ENCODE data around the gene CD84. TPM values are rescaled to one million over a fixed set of nuclear protein-coding genes. Genes with fewer than 3 reads are reported as not detected.
"Not testable (repeated sequence)": the region's sequence is repeated elsewhere in the genome, so short reads cannot be mapped to it uniquely, and the experiment has no call there.

CD84 gene, protein sequence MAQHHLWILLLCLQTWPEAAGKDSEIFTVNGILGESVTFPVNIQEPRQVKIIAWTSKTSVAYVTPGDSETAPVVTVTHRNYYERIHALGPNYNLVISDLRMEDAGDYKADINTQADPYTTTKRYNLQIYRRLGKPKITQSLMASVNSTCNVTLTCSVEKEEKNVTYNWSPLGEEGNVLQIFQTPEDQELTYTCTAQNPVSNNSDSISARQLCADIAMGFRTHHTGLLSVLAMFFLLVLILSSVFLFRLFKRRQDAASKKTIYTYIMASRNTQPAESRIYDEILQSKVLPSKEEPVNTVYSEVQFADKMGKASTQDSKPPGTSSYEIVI
- total RNA-seq, result 1 to 10 TPM in 3 of 4 donors, under 1 TPM in 1; 0.61 to 9.0 (median 2.4) TPM

DNA sequence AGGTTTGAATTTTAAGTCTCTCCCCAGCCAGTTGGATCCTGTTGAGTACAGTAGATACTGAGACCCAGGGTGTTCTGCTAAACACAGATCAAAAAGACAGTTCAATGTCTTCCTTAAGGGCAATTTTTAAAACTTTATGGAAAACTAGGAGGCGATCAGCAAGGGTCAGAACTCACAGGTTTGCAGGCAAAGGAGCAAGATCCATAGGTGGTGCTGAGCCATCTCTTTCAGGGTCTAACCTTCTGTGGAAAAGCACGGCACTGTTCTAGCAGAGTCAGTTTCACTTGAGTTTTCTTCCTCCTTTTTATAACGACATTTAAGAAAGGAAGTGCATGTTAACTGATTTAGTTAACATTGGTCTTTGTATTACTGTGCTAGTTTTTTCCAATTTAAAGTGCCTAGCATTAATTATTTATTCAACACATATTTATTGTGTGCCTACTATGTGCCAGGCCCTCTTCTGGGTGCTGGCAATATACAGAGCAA is at the start of gene CD84:
CD84 (minus strand) TSS at position 281 of the 486 bp plus-strand sequence; CDS start at position 222, 59 bp downstream.
- Histone ChIP-seq H3K27me3 (no peaks in the 10 kb centered on the region), H3K4me3 (peak within 1 kb of the TSS in 3 of 4 donors; percentile 18 to 57 (median 36)), H3K9me3 (no peaks in the 10 kb centered on the region), H3K36me3 (no peaks in the 10 kb centered on the region), H3K4me1 (no peaks in the 10 kb centered on the region), H3K27ac (peak within 1 kb of the TSS; percentile 36 to 68 (median 53))
- intact Hi-C loops (cut with DNase I), result no loop called here
- no peak for DNase-seq
- WGBS, 2 donors, result 45 to 48% methylated on average over 3 of the region's 3 CpGs
- TF ChIP-seq, protein P1, sequence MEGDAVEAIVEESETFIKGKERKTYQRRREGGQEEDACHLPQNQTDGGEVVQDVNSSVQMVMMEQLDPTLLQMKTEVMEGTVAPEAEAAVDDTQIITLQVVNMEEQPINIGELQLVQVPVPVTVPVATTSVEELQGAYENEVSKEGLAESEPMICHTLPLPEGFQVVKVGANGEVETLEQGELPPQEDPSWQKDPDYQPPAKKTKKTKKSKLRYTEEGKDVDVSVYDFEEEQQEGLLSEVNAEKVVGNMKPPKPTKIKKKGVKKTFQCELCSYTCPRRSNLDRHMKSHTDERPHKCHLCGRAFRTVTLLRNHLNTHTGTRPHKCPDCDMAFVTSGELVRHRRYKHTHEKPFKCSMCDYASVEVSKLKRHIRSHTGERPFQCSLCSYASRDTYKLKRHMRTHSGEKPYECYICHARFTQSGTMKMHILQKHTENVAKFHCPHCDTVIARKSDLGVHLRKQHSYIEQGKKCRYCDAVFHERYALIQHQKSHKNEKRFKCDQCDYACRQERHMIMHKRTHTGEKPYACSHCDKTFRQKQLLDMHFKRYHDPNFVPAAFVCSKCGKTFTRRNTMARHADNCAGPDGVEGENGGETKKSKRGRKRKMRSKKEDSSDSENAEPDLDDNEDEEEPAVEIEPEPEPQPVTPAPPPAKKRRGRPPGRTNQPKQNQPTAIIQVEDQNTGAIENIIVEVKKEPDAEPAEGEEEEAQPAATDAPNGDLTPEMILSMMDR (IDR thresholded peaks at IDR 0.05), result no peak
- TF ChIP-seq POLR2A (IDR thresholded peaks at IDR 0.05), result peak in 2 of 4 donors; percentile 15 to 56

DNA sequence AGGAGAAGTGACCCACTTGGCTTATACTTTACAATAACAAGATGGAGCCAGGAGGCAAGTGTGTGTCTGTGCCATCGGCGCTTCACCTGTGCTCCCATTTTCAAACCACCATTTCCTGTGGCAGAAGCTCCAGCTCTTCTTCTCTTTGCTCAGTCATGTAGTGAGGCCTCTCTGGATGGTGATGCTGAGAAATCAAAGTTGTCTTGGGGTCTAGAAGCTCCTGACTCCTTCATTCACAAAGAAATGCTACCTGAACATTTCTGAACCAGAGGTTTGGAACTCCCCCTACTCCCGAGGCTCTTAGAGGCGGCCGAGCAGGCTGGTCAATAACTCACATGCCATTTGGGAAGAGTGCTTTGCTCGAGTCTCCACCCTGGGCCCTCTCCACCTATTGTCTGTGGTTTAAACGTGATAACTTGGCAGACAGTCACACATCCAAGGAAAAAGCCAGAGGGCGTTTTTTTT is 49.5 kb upstream of the CD84 start:
- H3K9me3 ChIP-seq, result no peaks in the 10 kb centered on the region
- no peak overlapping the region for H3K4me3 ChIP-seq
- intact Hi-C loops (cut with DNase I), result no loop called here
- TF ChIP-seq, protein P1 (IDR thresholded peaks at IDR 0.05), result no peak
- no peak for TF ChIP-seq POLR2A (IDR thresholded peaks at IDR 0.05)
- 54 to 57% methylated on average over 8 of the region's 8 CpGs for WGBS, 2 donors
- peaks cover 0 to 23% (median 7%) of the 10 kb centered on the region in 3 donors for H3K4me1 ChIP-seq
- H3K27me3 ChIP-seq, result no peaks in the 10 kb centered on the region
- no peak for DNase-seq
- peak overlapping the region in 1 of 4 donors; percentile 25 for H3K27ac ChIP-seq
- no peaks in the 10 kb centered on the region for H3K36me3 ChIP-seq

DNA sequence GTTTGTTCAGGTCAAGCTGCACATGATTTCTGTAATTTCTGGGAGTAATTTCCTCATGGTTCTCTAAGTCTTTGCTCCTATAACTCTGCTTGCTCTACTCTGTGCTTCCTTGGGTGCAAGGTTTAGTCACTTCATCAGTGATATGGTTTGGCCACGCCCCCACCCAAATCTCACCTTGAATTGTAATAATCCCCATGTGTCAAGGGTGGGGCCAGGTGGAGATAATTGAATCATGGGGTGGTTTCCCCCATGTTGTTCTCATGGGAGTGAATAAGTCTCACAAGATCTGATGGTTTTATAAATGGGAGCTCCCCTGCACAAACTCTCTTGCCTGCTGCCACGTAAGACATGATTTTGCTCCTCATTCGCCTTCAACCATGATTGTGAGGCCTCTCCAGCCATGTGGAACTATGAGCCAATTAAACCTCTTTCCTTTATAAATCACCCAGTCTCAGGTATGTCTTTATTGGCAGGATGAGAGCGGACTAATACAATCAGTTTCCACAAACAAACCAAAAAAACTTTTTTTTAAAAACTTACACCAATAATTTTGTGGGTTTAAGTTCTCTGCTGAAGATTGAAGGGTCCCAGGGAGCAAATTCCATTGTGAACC is 48.5 kb upstream of the CD84 start:
- H3K4me3 ChIP-seq; H3K36me3 ChIP-seq; DNase-seq; H3K27ac ChIP-seq; H3K27me3 ChIP-seq; H3K9me3 ChIP-seq; intact Hi-C loops (cut with DNase I): not testable (repeated sequence)
- H3K4me1 ChIP-seq, result peaks cover 0 to 23% (median 7%) of the 10 kb centered on the region in 3 donors
- 80 to 84% methylated on average over 4 of the region's 4 CpGs for WGBS, 2 donors

DNA sequence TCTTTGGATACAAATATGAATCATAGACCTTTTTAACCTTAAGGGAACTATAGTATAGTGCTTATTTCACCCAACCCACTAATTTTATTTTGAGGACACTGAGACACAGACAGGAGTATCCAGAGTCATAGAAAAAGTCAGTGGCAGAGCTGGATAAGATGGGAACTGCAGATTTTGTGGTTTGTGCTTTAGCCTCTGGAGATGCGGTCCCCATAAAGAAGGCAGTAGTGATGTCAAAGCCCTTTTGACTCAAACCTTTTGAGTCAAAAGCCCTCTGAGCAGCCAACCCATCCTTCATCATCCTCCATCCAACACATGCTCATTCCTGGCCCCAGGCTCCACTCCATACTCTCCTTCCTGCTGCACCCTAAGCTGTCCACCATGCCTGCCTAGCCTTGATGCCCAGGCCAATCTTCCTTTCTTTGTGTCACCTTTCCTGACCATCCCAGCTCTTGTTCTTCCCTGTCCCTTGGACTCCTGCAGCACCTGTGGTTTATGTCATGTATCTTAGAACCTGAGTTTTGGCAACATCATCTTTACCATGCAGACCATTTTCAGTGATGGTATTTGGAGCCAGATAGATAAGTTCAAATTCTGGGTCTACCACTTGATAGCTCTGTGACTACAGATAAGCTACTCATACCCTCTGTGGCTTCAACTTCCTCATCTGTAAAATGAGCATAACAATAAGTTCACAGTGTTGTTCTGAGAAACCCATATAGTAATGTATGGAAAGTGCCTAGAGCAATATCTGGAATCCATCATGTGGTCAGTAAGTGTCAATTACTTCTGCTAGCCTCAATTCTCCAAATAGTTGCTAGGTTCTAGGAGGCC is 47.4 kb upstream of the CD84 start:
- Histone ChIP-seq H3K27me3 (no peaks in the 10 kb centered on the region), H3K27ac (peak overlapping the region in 1 of 4 donors; percentile 58)
- WGBS, 2 donors, result 82 to 89% methylated on average over 1 of the region's 1 CpG

More for the DNA sequence above, 47.4 kb upstream of the CD84 start:
- intact Hi-C loops (cut with DNase I), result no loop called here
- no peak for DNase-seq
- H3K4me1 ChIP-seq, result peaks cover 0 to 23% (median 7%) of the 10 kb centered on the region in 3 donors
- TF ChIP-seq POLR2A (IDR thresholded peaks at IDR 0.05), result no peak
- TF ChIP-seq, protein P1 (IDR thresholded peaks at IDR 0.05), result no peak
- H3K9me3 ChIP-seq, result no peaks in the 10 kb centered on the region
- H3K4me3 ChIP-seq, result no peak overlapping the region
- H3K36me3 ChIP-seq, result no peaks in the 10 kb centered on the region
